Activated naive CD8-positive, alpha-beta T cell (primary cell): Measurements from ENCODE around the gene IPO11.
A peak's percentile ranks its signal among the peaks of the same experiment; 100 is the strongest.
"Not testable (repeated sequence)": the region's sequence is repeated elsewhere in the genome, so short reads cannot be mapped to it uniquely, and the experiment has no call there.

ENCODE experiments used
- H3K27ac Mint-ChIP-seq: one replicate; pipeline ENCODE4 v1.8.0; 2021; ENCODE audit warnings: mixed read lengths
- H3K27me3 Mint-ChIP-seq: one replicate; pipeline ENCODE4 v1.8.0; 2021; ENCODE audit warnings: mixed read lengths
- H3K36me3 Mint-ChIP-seq: one replicate; pipeline ENCODE4 v1.8.0; 2021; ENCODE audit warnings: mixed read lengths
- H3K4me1 Mint-ChIP-seq: one replicate; pipeline ENCODE4 v1.8.0; 2021; ENCODE audit warnings: low read depth, mixed read lengths
- H3K4me3 Mint-ChIP-seq: one replicate; pipeline ENCODE4 v1.8.0; 2021; ENCODE audit warnings: mild to moderate bottlenecking, mixed read lengths
- H3K9me3 Mint-ChIP-seq: one replicate; pipeline ENCODE4 v1.8.0; 2021; ENCODE audit warnings: low read depth, mixed read lengths

Gene IPO11

GRCh38 chr5:62520812-62521211 is 108.2 kb downstream of the IPO11 start:
- not testable (repeated sequence) for H3K4me1 Mint-ChIP-seq, H3K27ac Mint-ChIP-seq, H3K27me3 Mint-ChIP-seq, H3K4me3 Mint-ChIP-seq, H3K9me3 Mint-ChIP-seq
- H3K36me3 Mint-ChIP-seq, result peaks cover 33% of the 10 kb centered on the region

- Mint-ChIP-seq H3K9me3 (no peaks in the 10 kb centered on the region), H3K27me3 (no peaks in the 10 kb centered on the region), H3K4me3 (no peak overlapping the region), H3K4me1 (no peaks in the 10 kb centered on the region), H3K27ac (no peak overlapping the region), H3K36me3 (peaks cover 32% of the 10 kb centered on the region)
Observed at GRCh38 chr5:62521319-62521718, 108.8 kb downstream of the IPO11 start.

GRCh38 chr5:62522811-62523210 is 110.2 kb downstream of the IPO11 start:
- Mint-ChIP-seq H3K4me1 (no peaks in the 10 kb centered on the region), H3K27ac (no peak overlapping the region), H3K27me3 (no peaks in the 10 kb centered on the region), H3K4me3 (no peak overlapping the region), H3K36me3 (peaks cover 30% of the 10 kb centered on the region), H3K9me3 (no peaks in the 10 kb centered on the region)

GRCh38 chr5:62533597-62533996 is 121.0 kb downstream of the IPO11 start:
- no peak overlapping the region for H3K27ac Mint-ChIP-seq
- H3K27me3 Mint-ChIP-seq, result no peaks in the 10 kb centered on the region
- peaks cover 24% of the 10 kb centered on the region for H3K36me3 Mint-ChIP-seq
- H3K4me3 Mint-ChIP-seq, result no peak overlapping the region
- no peaks in the 10 kb centered on the region for H3K9me3 Mint-ChIP-seq
- no peaks in the 10 kb centered on the region for H3K4me1 Mint-ChIP-seq

GRCh38 chr5:62534461-62535236 is 122.1 kb downstream of the IPO11 start:
- peaks cover 31% of the 10 kb centered on the region for H3K36me3 Mint-ChIP-seq
- no peaks in the 10 kb centered on the region for H3K9me3 Mint-ChIP-seq
- no peak overlapping the region for H3K4me3 Mint-ChIP-seq
- no peak overlapping the region for H3K27ac Mint-ChIP-seq
- H3K27me3 Mint-ChIP-seq, result no peaks in the 10 kb centered on the region
- H3K4me1 Mint-ChIP-seq, result no peaks in the 10 kb centered on the region

GRCh38 chr5:62536232-62536631 is 123.7 kb downstream of the IPO11 start:
- H3K4me3 Mint-ChIP-seq, result no peak overlapping the region
- H3K36me3 Mint-ChIP-seq, result peaks cover 26% of the 10 kb centered on the region
- H3K27ac Mint-ChIP-seq, result no peak overlapping the region
- no peaks in the 10 kb centered on the region for H3K27me3 Mint-ChIP-seq
- no peaks in the 10 kb centered on the region for H3K9me3 Mint-ChIP-seq
- H3K4me1 Mint-ChIP-seq, result no peaks in the 10 kb centered on the region

GRCh38 chr5:62536783-62537182 is 124.2 kb downstream of the IPO11 start:
- Mint-ChIP-seq H3K36me3 (peaks cover 22% of the 10 kb centered on the region), H3K4me1 (no peaks in the 10 kb centered on the region), H3K9me3 (no peaks in the 10 kb centered on the region), H3K27ac (no peak overlapping the region), H3K4me3 (no peak overlapping the region), H3K27me3 (no peaks in the 10 kb centered on the region)

- H3K4me1 Mint-ChIP-seq, result no peaks in the 10 kb centered on the region
- H3K4me3 Mint-ChIP-seq, result no peak overlapping the region
- no peaks in the 10 kb centered on the region for H3K27me3 Mint-ChIP-seq
- peak overlapping the region; percentile 14 for H3K27ac Mint-ChIP-seq
- H3K9me3 Mint-ChIP-seq, result no peaks in the 10 kb centered on the region
- peaks cover 23% of the 10 kb centered on the region for H3K36me3 Mint-ChIP-seq
Observed at GRCh38 chr5:62538017-62538942, 125.7 kb downstream of the IPO11 start.

GRCh38 chr5:62542720-62543119 is 130.2 kb downstream of the IPO11 start:
- Mint-ChIP-seq H3K4me1 (no peaks in the 10 kb centered on the region), H3K27me3 (no peaks in the 10 kb centered on the region), H3K27ac (no peak overlapping the region), H3K36me3 (peaks cover 40% of the 10 kb centered on the region), H3K9me3 (no peaks in the 10 kb centered on the region), H3K4me3 (no peak overlapping the region)

- Mint-ChIP-seq H3K4me3 (no peak overlapping the region), H3K36me3 (peaks cover 24% of the 10 kb centered on the region), H3K9me3 (no peaks in the 10 kb centered on the region), H3K27me3 (no peaks in the 10 kb centered on the region), H3K4me1 (no peaks in the 10 kb centered on the region), H3K27ac (no peak overlapping the region)
Observed at GRCh38 chr5:62547945-62548630, 135.5 kb downstream of the IPO11 start.

GRCh38 chr5:62550103-62550502 is 137.5 kb downstream of the IPO11 start:
- Mint-ChIP-seq H3K9me3 (no peaks in the 10 kb centered on the region), H3K27ac (no peak overlapping the region), H3K4me3 (no peak overlapping the region), H3K27me3 (no peaks in the 10 kb centered on the region), H3K36me3 (peaks cover 10% of the 10 kb centered on the region), H3K4me1 (no peaks in the 10 kb centered on the region)

GRCh38 chr5:62555930-62556329 is 143.4 kb downstream of the IPO11 start:
- H3K4me3 Mint-ChIP-seq, result no peak overlapping the region
- H3K27me3 Mint-ChIP-seq, result no peaks in the 10 kb centered on the region
- no peaks in the 10 kb centered on the region for H3K4me1 Mint-ChIP-seq
- H3K36me3 Mint-ChIP-seq, result peaks cover 16% of the 10 kb centered on the region
- no peak overlapping the region for H3K27ac Mint-ChIP-seq
- H3K9me3 Mint-ChIP-seq, result no peaks in the 10 kb centered on the region

- Mint-ChIP-seq H3K27ac (no peak overlapping the region), H3K27me3 (no peaks in the 10 kb centered on the region), H3K36me3 (peaks cover 21% of the 10 kb centered on the region), H3K4me3 (no peak overlapping the region), H3K4me1 (no peaks in the 10 kb centered on the region), H3K9me3 (no peaks in the 10 kb centered on the region)
Observed at GRCh38 chr5:62558941-62559340, 146.4 kb downstream of the IPO11 start.

- peaks cover 32% of the 10 kb centered on the region for H3K36me3 Mint-ChIP-seq
- no peaks in the 10 kb centered on the region for H3K27me3 Mint-ChIP-seq
- H3K9me3 Mint-ChIP-seq, result peaks cover 3% of the 10 kb centered on the region
- no peaks in the 10 kb centered on the region for H3K4me1 Mint-ChIP-seq
- no peak overlapping the region for H3K27ac Mint-ChIP-seq
- H3K4me3 Mint-ChIP-seq, result no peak overlapping the region
Observed at GRCh38 chr5:62560786-62561185, 148.2 kb downstream of the IPO11 start.

- Mint-ChIP-seq H3K9me3 (peaks cover 3% of the 10 kb centered on the region), H3K4me3 (no peak overlapping the region), H3K36me3 (peaks cover 39% of the 10 kb centered on the region), H3K27me3 (no peaks in the 10 kb centered on the region), H3K27ac (no peak overlapping the region), H3K4me1 (no peaks in the 10 kb centered on the region)
Observed at GRCh38 chr5:62561896-62562295, 149.3 kb downstream of the IPO11 start.
